Measurements from ENCODE around the gene VTI1A. TPM values are rescaled to one million over a fixed set of nuclear protein-coding genes. Genes with fewer than 3 reads are reported as not detected.
"Not testable (repeated sequence)": the region's sequence is repeated elsewhere in the genome, so short reads cannot be mapped to it uniquely, and the experiment has no call there.

Gene VTI1A
- total and polyA plus RNA-seq, 2 experiments from 2014 or later, result 20.4 to 39.8 TPM

GRCh38 chr10:112538168-112538567 is 91.2 kb downstream of the VTI1A start:
- H2AFZ ChIP-seq, result no peak overlapping the region
- H3K4me1 ChIP-seq (ENCODE audit: insufficient read depth), result peaks cover 5% of the 10 kb centered on the region
- H3K79me2 ChIP-seq, result no peaks in the 10 kb centered on the region
- no peaks in the 10 kb centered on the region for H4K20me1 ChIP-seq (ENCODE audit: insufficient read depth, poor library complexity, severe bottlenecking)
- H3K36me3 ChIP-seq (replicated peaks; ENCODE audit: insufficient read depth, low read depth), result no peaks in the 10 kb centered on the region
- H3K9me3 ChIP-seq (ENCODE audit: low read depth), result no peaks in the 10 kb centered on the region
- no peak for DNase-seq (ENCODE audit: low spot score)
- no peak overlapping the region for H3K4me2 ChIP-seq
- WGBS (ENCODE audit: low lambda C conversion rate, missing lambda C conversion rate), result 82% methylated on average over 7 of the region's 7 CpGs
- no peaks in the 10 kb centered on the region for H3K9me2 ChIP-seq (replicated peaks; ENCODE audit: insufficient read depth)
- TF ChIP-seq EZH2 (IDR thresholded peaks at IDR 0.05; ENCODE audit: borderline replicate concordance) (no peak), CTCF (IDR thresholded peaks at IDR 0.05; ENCODE audit: poor library complexity) (no peak), EZH2phosphoT487 (IDR thresholded peaks at IDR 0.05; ENCODE audit: low read depth, severe bottlenecking, unreplicated experiment) (no peak)
- H3K27me3 ChIP-seq, result no peaks in the 10 kb centered on the region
- H3K4me3 ChIP-seq, result no peak overlapping the region
- H3K27ac ChIP-seq, result no peak overlapping the region

- Histone ChIP-seq H2AFZ (no peak overlapping the region), H3K27me3 (no peaks in the 10 kb centered on the region), H3K36me3 (replicated peaks; ENCODE audit: insufficient read depth, low read depth) (no peaks in the 10 kb centered on the region), H3K4me3 (no peak overlapping the region), H3K4me1 (ENCODE audit: insufficient read depth) (peaks cover 5% of the 10 kb centered on the region), H3K4me2 (no peak overlapping the region), H3K9me3 (ENCODE audit: low read depth) (no peaks in the 10 kb centered on the region), H3K9me2 (replicated peaks; ENCODE audit: insufficient read depth) (no peaks in the 10 kb centered on the region), H3K79me2 (no peaks in the 10 kb centered on the region), H4K20me1 (ENCODE audit: insufficient read depth, poor library complexity, severe bottlenecking) (no peaks in the 10 kb centered on the region), H3K27ac (no peak overlapping the region)
- TF ChIP-seq EZH2 (IDR thresholded peaks at IDR 0.05; ENCODE audit: borderline replicate concordance) (no peak), EZH2phosphoT487 (IDR thresholded peaks at IDR 0.05; ENCODE audit: low read depth, severe bottlenecking, unreplicated experiment) (no peak), CTCF (IDR thresholded peaks at IDR 0.05; ENCODE audit: poor library complexity) (no peak)
- DNase-seq (ENCODE audit: low spot score), result no peak
- 92% methylated on average over 3 of the region's 3 CpGs for WGBS (ENCODE audit: low lambda C conversion rate, missing lambda C conversion rate)
Observed at GRCh38 chr10:112539340-112539739, 92.3 kb downstream of the VTI1A start.

GRCh38 chr10:112542823-112543222 is 95.8 kb downstream of the VTI1A start:
- not testable (repeated sequence) for H3K27ac ChIP-seq; H3K4me2 ChIP-seq; DNase-seq (ENCODE audit: low spot score); H3K4me1 ChIP-seq (ENCODE audit: insufficient read depth); H3K79me2 ChIP-seq; H3K4me3 ChIP-seq; H2AFZ ChIP-seq; H3K9me2 ChIP-seq (replicated peaks; ENCODE audit: insufficient read depth); H3K9me3 ChIP-seq (ENCODE audit: low read depth); H3K27me3 ChIP-seq; H4K20me1 ChIP-seq (ENCODE audit: insufficient read depth, poor library complexity, severe bottlenecking); H3K36me3 ChIP-seq (replicated peaks; ENCODE audit: insufficient read depth, low read depth)
- 93% methylated on average over 5 of the region's 5 CpGs for WGBS (ENCODE audit: low lambda C conversion rate, missing lambda C conversion rate)

- H4K20me1 ChIP-seq (ENCODE audit: insufficient read depth, poor library complexity, severe bottlenecking), result no peaks in the 10 kb centered on the region
- H3K9me2 ChIP-seq (replicated peaks; ENCODE audit: insufficient read depth), result no peaks in the 10 kb centered on the region
- no peaks in the 10 kb centered on the region for H3K27me3 ChIP-seq
- no peak overlapping the region for H3K4me2 ChIP-seq
- H3K4me1 ChIP-seq (ENCODE audit: insufficient read depth), result no peaks in the 10 kb centered on the region
- no peak overlapping the region for H2AFZ ChIP-seq
- 100% methylated on average over 2 of the region's 2 CpGs for WGBS (ENCODE audit: low lambda C conversion rate, missing lambda C conversion rate)
- TF ChIP-seq EZH2phosphoT487 (IDR thresholded peaks at IDR 0.05; ENCODE audit: low read depth, severe bottlenecking, unreplicated experiment) (no peak), EZH2 (IDR thresholded peaks at IDR 0.05; ENCODE audit: borderline replicate concordance) (no peak)
- H3K27ac ChIP-seq, result no peak overlapping the region
- H3K4me3 ChIP-seq, result no peak overlapping the region
- no peaks in the 10 kb centered on the region for H3K79me2 ChIP-seq
- no peaks in the 10 kb centered on the region for H3K9me3 ChIP-seq (ENCODE audit: low read depth)
- no peak for DNase-seq (ENCODE audit: low spot score)
- H3K36me3 ChIP-seq (replicated peaks; ENCODE audit: insufficient read depth, low read depth), result no peaks in the 10 kb centered on the region
Observed at GRCh38 chr10:112546474-112546873, 99.5 kb downstream of the VTI1A start.
